HFF-Myc (cell line): ENCODE results near the gene KLHL26.

Source experiments
- DNase-seq: peaks from one replicate; pipeline ENCODE4 v3.0.0-alpha.2; 2011; ENCODE audit warnings: low read depth; ENCODE audit errors: extremely low read depth
- H3K4me3 ChIP-seq: replicated peaks from 2 replicates; pipeline ENCODE4 v1.5.1; 2011; ENCODE audit warnings: low read depth, mild to moderate bottlenecking, control low read depth, low read length
- CTCF ChIP-seq: IDR thresholded peaks from 2 replicates; pipeline ENCODE4 v1.5.1; 2012; ENCODE audit warnings: mild to moderate bottlenecking, low read depth, low read length, control low read depth; ENCODE audit errors: missing control alignments

The KLHL26 gene

GRCh38 chr19:18666784-18667183 lies 30.0 kb downstream of the KLHL26 start:
- no peak for TF ChIP-seq CTCF
- DNase-seq: no peak
- H3K4me3 ChIP-seq: no peak overlapping the region

- no peak for TF ChIP-seq CTCF
These were observed 30.9 kb downstream of the KLHL26 start for GRCh38 chr19:18667531-18668251.

GRCh38 chr19:18668252-18668631 lies 31.4 kb downstream of the KLHL26 start:
- no peak for DNase-seq
- H3K4me3 ChIP-seq: no peak overlapping the region
- TF ChIP-seq CTCF: no peak

More at GRCh38 chr19:18667531-18668251, 30.9 kb downstream of the KLHL26 start:
- H3K4me3 ChIP-seq: no peak overlapping the region
- DNase-seq: no peak

GRCh38 chr19:18668744-18669523 lies 32.1 kb downstream of the KLHL26 start:
- H3K4me3 ChIP-seq: no peak overlapping the region

GRCh38 chr19:18669524-18669817 lies 32.6 kb downstream of the KLHL26 start:
- H3K4me3 ChIP-seq: no peak overlapping the region
- no peak for DNase-seq
- no peak for TF ChIP-seq CTCF

More at GRCh38 chr19:18668744-18669523, 32.1 kb downstream of the KLHL26 start:
- no peak for TF ChIP-seq CTCF
- DNase-seq: no peak

- H3K4me3 ChIP-seq: no peak overlapping the region
- no peak for TF ChIP-seq CTCF
- no peak for DNase-seq
These were observed 33.1 kb downstream of the KLHL26 start for GRCh38 chr19:18669883-18670282.
